ENCODE data around the gene CNTN3.

GRCh38 chr3:74636981-74637380 lies 22.5 kb upstream of the CNTN3 start:
- TF ChIP-seq POLR2A (IDR thresholded peaks at IDR 0.05) (no peak), CTCF (IDR thresholded peaks at IDR 0.05) (no peak), EP300 (IDR thresholded peaks at IDR 0.05) (no peak), POLR2AphosphoS5 (IDR thresholded peaks at IDR 0.05) (no peak)
